HG03432 (cell line): Measurements from ENCODE around the gene JMJD1C.

Experiments
- ATAC-seq: cut with Tn5 transposase; IDR thresholded peaks from one replicate; pipeline ENCODE4 v1.9.1; 2021; ENCODE audit warnings: mild to moderate bottlenecking, moderate library complexity; ENCODE audit not compliant: unreplicated experiment

Gene JMJD1C

GRCh38 chr10:63439607-63440006 is 26.2 kb downstream of the JMJD1C start:
- ATAC-seq = no peak

GRCh38 chr10:63438506-63439498 is 27.0 kb downstream of the JMJD1C start:
- ATAC-seq = no peak

- ATAC-seq = peak; percentile 44
These were observed 28.4 kb downstream of the JMJD1C start for GRCh38 chr10:63437116-63437949.

GRCh38 chr10:63436225-63436624 is 29.6 kb downstream of the JMJD1C start:
- ATAC-seq = no peak

- no peak for ATAC-seq
These were observed 30.6 kb downstream of the JMJD1C start for GRCh38 chr10:63434866-63435854.

GRCh38 chr10:63431962-63432797 is 33.6 kb downstream of the JMJD1C start:
- ATAC-seq = peak; percentile 70

GRCh38 chr10:63430999-63431356 is 34.8 kb downstream of the JMJD1C start:
- ATAC-seq = no peak

- no peak for ATAC-seq
These were observed 35.4 kb downstream of the JMJD1C start for GRCh38 chr10:63430091-63430998.

- no peak for ATAC-seq
These were observed 36.5 kb downstream of the JMJD1C start for GRCh38 chr10:63429281-63429680.

GRCh38 chr10:63427013-63427412 is 38.8 kb downstream of the JMJD1C start:
- ATAC-seq = no peak

GRCh38 chr10:63425512-63425911 is 40.3 kb downstream of the JMJD1C start:
- ATAC-seq = no peak

GRCh38 chr10:63424576-63424975 is 41.2 kb downstream of the JMJD1C start:
- no peak for ATAC-seq

GRCh38 chr10:63423494-63423893 is 42.3 kb downstream of the JMJD1C start:
- ATAC-seq = no peak

GRCh38 chr10:63421591-63421990 is 44.2 kb downstream of the JMJD1C start:
- ATAC-seq = peak; percentile 99

- ATAC-seq = no peak
These were observed 49.4 kb downstream of the JMJD1C start for GRCh38 chr10:63416376-63416775.

GRCh38 chr10:63415640-63416244 is 50.0 kb downstream of the JMJD1C start:
- ATAC-seq = no peak

GRCh38 chr10:63414481-63415260 is 51.1 kb downstream of the JMJD1C start:
- no peak for ATAC-seq
